ENCODE results near the gene LRP1-AS.

The LRP1-AS gene

GRCh38 chr12:57162553-57163125 lies 15.2 kb upstream of the LRP1-AS start:
- DNase-seq: no peak
- TF ChIP-seq CTCF (IDR thresholded peaks at IDR 0.05; ENCODE audit: borderline replicate concordance, extremely low read depth, low read length, poor library complexity, severe bottlenecking) (no peak), EZH2 (IDR thresholded peaks at IDR 0.05; ENCODE audit: borderline replicate concordance, low read depth, low read length, severe bottlenecking) (no peak)
- no peaks in the 10 kb centered on the region for H3K9me3 ChIP-seq (ENCODE audit: insufficient read depth, low read length, severe bottlenecking)
- H3K79me2 ChIP-seq (ENCODE audit: insufficient read depth, low read length): no peaks in the 10 kb centered on the region
- no peaks in the 10 kb centered on the region for H3K36me3 ChIP-seq (ENCODE audit: insufficient read depth, low read length)
- H4K20me1 ChIP-seq (ENCODE audit: insufficient read depth, low read length): 0 out of 2 replicates have a peak, but pooled peaks cover 2% of the 10 kb centered on the region
- H3K4me1 ChIP-seq (ENCODE audit: insufficient read depth, low read length): 0 out of 2 replicates have a peak, but pooled peaks cover 5% of the 10 kb centered on the region
- H3K4me3 ChIP-seq (ENCODE audit: low read depth in 1 of 2, low read length in 2 of 2): no peak overlapping the region
- H3K4me2 ChIP-seq (ENCODE audit: insufficient read depth, low read length): no peak overlapping the region
- H2AFZ ChIP-seq (ENCODE audit: low read depth, low read length): no peak overlapping the region
- H3K27me3 ChIP-seq (ENCODE audit: insufficient read depth, low read length, poor library complexity): no peaks in the 10 kb centered on the region
- no peak for ATAC-seq (ENCODE audit: insufficient read depth, low read depth)
- no peak overlapping the region for H3K27ac ChIP-seq (ENCODE audit: low read length)
- no peak overlapping the region for H3K9ac ChIP-seq (ENCODE audit: low read depth, low read length)

- Histone ChIP-seq H3K27ac (ENCODE audit: low read length) (no peak overlapping the region), H3K79me2 (ENCODE audit: insufficient read depth, low read length) (no peaks in the 10 kb centered on the region), H3K9me3 (ENCODE audit: insufficient read depth, low read length, severe bottlenecking) (no peaks in the 10 kb centered on the region), H3K27me3 (ENCODE audit: insufficient read depth, low read length, poor library complexity) (no peaks in the 10 kb centered on the region), H3K4me1 (ENCODE audit: insufficient read depth, low read length) (0 out of 2 replicates have a peak, but pooled peaks cover 6% of the 10 kb centered on the region), H3K4me2 (ENCODE audit: insufficient read depth, low read length) (no peak overlapping the region), H3K9ac (ENCODE audit: low read depth, low read length) (no peak overlapping the region), H3K4me3 (ENCODE audit: low read depth in 1 of 2, low read length in 2 of 2) (no peak overlapping the region), H4K20me1 (ENCODE audit: insufficient read depth, low read length) (0 out of 2 replicates have a peak, but pooled peaks cover 2% of the 10 kb centered on the region), H2AFZ (ENCODE audit: low read depth, low read length) (no peak overlapping the region), H3K36me3 (ENCODE audit: insufficient read depth, low read length) (no peaks in the 10 kb centered on the region)
- no peak for TF ChIP-seq CTCF (IDR thresholded peaks at IDR 0.05; ENCODE audit: borderline replicate concordance, extremely low read depth, low read length, poor library complexity, severe bottlenecking)
- no peak for TF ChIP-seq EZH2 (IDR thresholded peaks at IDR 0.05; ENCODE audit: borderline replicate concordance, low read depth, low read length, severe bottlenecking)
- DNase-seq (no peak), ATAC-seq (ENCODE audit: insufficient read depth, low read depth) (no peak)
Measured at GRCh38 chr12:57161491-57161890, 14.1 kb upstream of the LRP1-AS start.

GRCh38 chr12:57160741-57161140 lies 13.3 kb upstream of the LRP1-AS start:
- no peaks in the 10 kb centered on the region for H3K9me3 ChIP-seq (ENCODE audit: insufficient read depth, low read length, severe bottlenecking)
- H3K9ac ChIP-seq (ENCODE audit: low read depth, low read length): no peak overlapping the region
- H3K4me3 ChIP-seq (ENCODE audit: low read depth in 1 of 2, low read length in 2 of 2): no peak overlapping the region
- ATAC-seq (ENCODE audit: insufficient read depth, low read depth): no peak
- DNase-seq: no peak
- no peak for TF ChIP-seq EZH2 (IDR thresholded peaks at IDR 0.05; ENCODE audit: borderline replicate concordance, low read depth, low read length, severe bottlenecking)
- no peak for TF ChIP-seq CTCF (IDR thresholded peaks at IDR 0.05; ENCODE audit: borderline replicate concordance, extremely low read depth, low read length, poor library complexity, severe bottlenecking)
- H3K4me1 ChIP-seq (ENCODE audit: insufficient read depth, low read length): 0 out of 2 replicates have a peak, but pooled peaks cover 6% of the 10 kb centered on the region
- 0 out of 2 replicates have a peak, but pooled peaks cover 2% of the 10 kb centered on the region for H4K20me1 ChIP-seq (ENCODE audit: insufficient read depth, low read length)
- no peaks in the 10 kb centered on the region for H3K27me3 ChIP-seq (ENCODE audit: insufficient read depth, low read length, poor library complexity)
- no peak overlapping the region for H2AFZ ChIP-seq (ENCODE audit: low read depth, low read length)
- H3K36me3 ChIP-seq (ENCODE audit: insufficient read depth, low read length): no peaks in the 10 kb centered on the region
- no peak overlapping the region for H3K4me2 ChIP-seq (ENCODE audit: insufficient read depth, low read length)
- H3K79me2 ChIP-seq (ENCODE audit: insufficient read depth, low read length): no peaks in the 10 kb centered on the region
- no peak overlapping the region for H3K27ac ChIP-seq (ENCODE audit: low read length)

Data from DND-41 (cell line).